HT-29 (cell line): ENCODE data around the gene PHF12. TPM values are rescaled to one million over a fixed set of nuclear protein-coding genes. Genes with fewer than 3 reads are reported as not detected.
A peak's percentile ranks its signal among the peaks of the same experiment; 100 is the strongest.

ENCODE experiments used
- DNase-seq: peaks from one replicate; pipeline ENCODE4 v3.0.0-alpha.2; 2015; ENCODE audit warnings: low spot score
- total RNA-seq: library from RNA; depleted of rRNA; stranded (reverse); fragments of >200 nt; shearing (Covaris generic); gene quantifications from 2 replicates; pipeline ENCODE4 v1.2.3, GENCODE V29; 2014

PHF12 gene
- total RNA-seq, 1 experiment from 2014 or later, result 32.0 TPM

- no peak for DNase-seq
These were observed 4.1 kb upstream of the PHF12 start for GRCh38 chr17:28955408-28955807.

DNA sequence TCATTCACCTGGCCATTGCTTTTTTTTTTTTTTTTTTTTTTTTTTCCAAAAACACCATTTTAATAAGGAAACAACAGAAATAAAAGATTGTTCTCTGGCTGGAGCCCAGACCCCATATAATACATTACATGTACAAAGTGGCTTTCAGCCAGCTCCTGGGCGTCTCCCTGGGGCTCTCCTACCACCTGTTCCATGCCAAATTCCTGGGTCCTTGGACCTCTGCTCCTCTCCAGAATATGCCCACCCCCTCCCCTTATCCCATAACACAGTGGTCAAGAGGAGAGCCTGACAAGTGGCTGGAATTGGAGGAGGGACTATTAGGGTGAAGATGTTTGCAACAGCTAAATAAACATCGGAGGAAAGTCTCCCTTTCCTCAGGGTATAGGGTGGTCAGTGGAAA, 3.6 kb upstream of the PHF12 start:
- DNase-seq, result no peak

DNA sequence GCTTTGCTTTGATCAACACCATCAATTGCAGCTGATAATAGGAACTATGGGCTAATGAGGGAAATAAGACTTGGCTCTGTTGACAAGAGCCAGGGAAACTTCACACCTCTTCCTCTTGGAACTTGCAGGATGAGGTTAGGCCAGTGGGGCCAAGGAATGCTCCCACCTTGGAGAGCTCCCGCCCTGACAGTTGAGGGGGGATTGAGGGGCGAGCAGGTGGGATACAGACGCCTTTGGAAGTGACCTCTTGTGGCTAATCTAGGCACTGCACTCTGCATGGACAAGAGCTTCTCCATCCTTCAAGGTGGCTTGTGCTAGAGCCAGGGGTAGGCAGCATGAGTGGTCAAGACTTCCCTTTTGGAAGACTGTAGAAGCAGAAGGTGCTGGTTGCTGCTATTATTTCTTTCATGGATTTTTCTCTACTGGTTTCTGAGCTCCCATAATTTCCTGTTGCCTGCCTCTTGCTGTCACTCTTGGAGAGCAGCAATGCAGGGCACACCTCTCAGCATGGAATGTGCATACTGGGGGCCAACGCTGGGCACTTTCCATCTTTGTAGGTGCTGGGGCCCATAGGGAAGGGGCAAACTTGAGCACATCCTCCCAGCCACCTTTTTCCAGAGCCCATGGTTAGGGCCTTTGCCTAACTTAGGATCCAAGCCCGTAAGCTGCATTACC, 2.3 kb upstream of the PHF12 start:
- peak; percentile 38 for DNase-seq

DNA sequence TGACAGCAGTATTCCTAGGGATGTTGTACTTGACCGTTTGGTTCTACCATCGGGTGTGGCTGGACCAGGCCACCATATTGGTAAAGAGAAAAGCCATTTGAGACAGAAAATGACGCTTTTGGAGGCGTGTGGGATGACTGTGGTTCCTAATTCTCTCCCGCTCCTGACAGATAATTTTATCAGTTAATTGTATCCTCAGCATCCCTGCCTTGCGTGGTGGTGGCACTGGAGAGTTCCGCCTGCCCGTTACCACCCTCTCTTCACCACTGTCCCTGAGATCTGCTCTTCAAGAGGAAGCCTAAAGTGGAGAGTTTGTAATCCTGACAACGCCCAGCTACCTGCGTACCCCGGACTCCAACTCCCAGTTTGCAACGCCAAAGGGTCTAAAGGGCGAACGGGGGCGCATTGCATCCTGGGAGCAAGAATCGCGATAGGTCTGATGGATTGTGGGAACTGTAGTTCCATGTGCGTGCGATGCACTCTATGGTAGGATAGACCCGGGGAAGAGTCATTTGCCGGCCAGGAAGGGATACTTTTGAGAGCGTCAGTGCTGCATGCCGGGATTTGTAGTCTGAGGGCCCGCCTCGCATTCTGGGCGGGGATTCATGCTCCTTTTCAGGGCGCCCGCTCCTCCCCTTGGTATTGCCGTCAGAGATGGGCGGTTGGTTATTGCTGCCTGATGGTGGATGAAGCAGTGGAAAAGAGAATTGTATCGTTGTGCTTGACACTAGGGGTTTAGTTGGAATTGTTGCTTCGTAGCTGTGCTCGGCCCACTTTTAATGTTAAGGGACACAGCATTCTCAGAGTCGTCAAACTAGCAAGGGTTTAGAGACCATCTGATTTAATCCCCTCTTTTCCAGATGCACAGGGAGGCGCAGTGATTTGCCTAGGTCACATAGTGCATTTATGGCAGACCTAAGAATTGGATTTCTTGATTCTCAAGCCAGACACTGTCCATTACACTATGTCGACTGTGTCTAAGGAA, 965 bp upstream of the PHF12 start:
- DNase-seq, result peak; percentile 99

GRCh38 chr17:28950752-28951427, 428 bp downstream of the PHF12 start:
- DNase-seq, result peak; percentile 9

DNA sequence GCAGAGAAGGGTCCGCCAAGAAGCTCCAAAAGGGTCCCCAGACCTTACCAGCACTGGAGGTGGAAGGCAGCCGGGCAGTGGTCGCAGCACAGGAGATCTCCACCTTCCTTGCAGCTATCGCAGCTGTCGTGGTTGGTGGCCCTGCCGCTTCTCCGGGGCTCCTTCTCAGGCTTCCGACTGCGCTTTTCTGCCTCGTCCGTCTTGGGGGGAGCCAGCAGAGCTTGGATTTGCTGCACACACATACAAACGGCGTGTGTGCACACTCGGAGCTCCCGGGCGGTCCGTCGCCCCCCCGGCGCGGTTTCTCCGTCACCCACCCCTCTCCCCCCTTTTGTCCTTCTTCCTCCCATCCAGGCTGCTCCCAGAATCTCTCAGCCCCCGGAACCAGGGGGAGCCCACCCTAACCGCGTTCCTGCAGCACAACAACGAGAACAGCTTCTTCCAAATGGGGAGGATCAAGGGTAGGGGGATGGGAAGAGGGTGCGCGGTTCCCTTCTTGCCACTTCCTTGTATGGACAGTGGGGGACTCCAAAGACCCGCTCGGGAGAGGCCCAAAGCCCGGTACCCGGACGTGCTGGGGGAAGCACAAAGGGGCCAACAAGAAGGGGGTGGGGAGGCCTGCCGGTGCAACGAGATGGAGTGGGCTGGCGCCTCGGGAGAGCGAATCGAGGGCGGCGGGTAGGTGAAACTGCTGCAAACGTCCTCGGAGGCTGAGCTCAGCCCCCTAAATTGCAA, 1.1 kb downstream of the PHF12 start:
- DNase-seq, result peak; percentile 33

- peak; percentile 60 for DNase-seq
These were observed 1.9 kb downstream of the PHF12 start for GRCh38 chr17:28949185-28950016.

- DNase-seq, result peak; percentile 10
These were observed 2.5 kb downstream of the PHF12 start for GRCh38 chr17:28948873-28949184.

DNA sequence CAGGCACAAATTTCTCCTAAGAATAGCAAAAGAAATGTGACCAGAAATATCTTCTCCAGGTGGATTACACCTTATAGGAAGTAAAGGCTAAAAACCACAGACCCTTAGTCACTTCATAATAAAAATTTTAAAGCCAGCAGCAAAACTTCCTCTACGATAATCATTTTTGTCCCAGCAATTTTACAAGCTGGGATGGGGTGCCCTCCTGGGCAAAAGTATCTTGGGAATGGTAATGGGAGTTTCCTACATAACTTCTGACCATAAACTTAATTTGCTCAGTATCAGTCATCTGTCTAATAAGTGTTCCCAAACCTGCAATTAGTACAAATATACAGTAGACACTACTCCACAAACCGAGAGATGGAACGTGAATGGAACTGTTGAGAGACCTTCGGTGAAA, 3.0 kb downstream of the PHF12 start:
- DNase-seq, result peak; percentile 16

DNA sequence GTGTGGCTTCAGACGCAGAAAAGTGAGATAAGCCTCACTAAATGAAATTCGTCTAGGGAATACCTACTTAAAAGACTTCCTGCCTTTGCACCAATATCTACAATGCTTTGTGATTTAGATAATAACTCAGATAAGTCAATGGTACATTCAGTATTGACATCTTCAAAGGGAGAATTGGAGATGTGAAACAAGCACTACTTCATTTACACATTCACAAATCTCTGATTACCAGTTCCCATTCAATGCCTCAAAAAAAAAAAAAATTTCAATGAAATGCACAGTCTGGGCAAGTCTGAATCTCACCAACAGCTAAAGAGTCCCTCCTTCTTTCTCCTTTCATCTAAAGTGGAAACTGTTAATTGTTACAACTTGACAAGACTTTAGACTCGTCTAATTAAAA, 3.7 kb downstream of the PHF12 start:
- DNase-seq, result no peak

- no peak for DNase-seq
These were observed 5.1 kb downstream of the PHF12 start for GRCh38 chr17:28946239-28946638.

- no peak for DNase-seq
These were observed 6.2 kb downstream of the PHF12 start for GRCh38 chr17:28944862-28945741.

GRCh38 chr17:28944343-28944742, 7.0 kb downstream of the PHF12 start:
- no peak for DNase-seq

DNA sequence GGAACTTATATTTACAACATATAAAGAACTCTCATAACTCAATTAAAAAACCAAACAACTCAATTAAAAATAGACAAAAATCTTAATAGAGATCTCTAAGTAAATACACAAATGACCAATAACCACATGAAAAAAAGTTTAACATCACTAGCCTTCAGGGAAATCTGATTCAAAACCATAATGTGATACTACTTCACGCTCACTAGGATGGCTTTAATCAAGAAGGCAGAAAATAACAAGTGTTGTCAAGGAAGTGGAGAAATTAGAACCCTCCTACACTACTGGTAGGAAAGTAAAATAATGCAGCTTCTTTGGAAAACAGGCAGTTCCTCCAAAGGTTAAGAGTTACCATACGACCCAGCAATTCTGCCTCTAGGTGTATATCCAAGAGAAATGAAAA, 8.4 kb downstream of the PHF12 start:
- DNase-seq, result no peak

DNA sequence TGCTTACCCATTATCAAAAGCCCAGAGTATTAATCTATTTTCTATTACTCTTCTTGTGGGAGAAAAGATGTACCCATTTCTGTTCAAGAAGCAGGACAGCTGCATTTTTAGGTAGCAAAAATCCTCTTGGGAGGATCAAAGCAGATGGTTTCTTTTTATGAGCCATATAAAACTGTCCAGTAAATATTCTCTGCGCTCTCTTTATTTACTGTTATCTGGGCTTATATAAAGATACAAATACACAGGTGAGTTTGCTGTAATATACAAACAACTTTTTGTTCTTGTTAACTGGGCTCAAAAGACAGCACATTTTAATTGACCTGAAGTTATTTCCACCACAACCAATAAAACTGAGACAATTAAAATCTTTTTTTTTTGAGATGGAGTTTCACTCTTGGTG, 10.1 kb downstream of the PHF12 start:
- no peak for DNase-seq

GRCh38 chr17:28940675-28941074, 10.6 kb downstream of the PHF12 start:
- DNase-seq, result no peak

GRCh38 chr17:28940142-28940541, 11.2 kb downstream of the PHF12 start:
- no peak for DNase-seq

GRCh38 chr17:28938552-28938951, 12.8 kb downstream of the PHF12 start:
- DNase-seq, result no peak

DNA sequence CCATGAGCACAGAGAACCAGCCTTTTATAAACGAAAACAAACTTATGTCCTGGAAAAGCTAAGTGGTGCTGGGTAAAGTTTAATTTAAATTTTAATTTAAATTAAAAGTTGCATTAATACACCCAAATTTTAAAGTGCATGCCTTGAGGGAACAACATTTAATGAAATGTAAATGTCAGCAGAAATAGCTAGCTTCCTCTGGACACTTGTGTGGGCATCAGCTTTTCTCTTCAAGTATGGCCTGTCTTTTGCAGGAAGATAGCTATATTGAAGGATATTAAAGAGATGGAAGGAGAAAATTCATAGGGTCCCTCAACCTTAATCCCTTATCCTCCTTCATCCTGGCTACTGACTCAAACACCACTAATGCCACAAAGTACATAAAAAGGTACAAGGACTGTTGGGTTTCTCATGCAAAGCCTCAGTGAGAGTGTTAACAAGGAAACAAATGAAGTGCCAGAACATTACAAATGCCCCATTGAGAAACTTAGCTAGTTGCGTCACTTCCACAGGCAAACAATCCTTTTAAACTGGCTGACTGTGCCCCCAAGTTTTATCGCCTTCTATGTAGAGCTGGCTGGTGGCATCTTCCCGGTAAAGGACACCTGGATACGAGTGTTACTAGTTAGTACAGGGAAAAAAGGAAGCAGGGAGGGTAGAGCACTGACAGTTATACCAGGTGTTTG, 14.1 kb downstream of the PHF12 start:
- peak; percentile 43 for DNase-seq
